WTC11 (cell line): ENCODE measurements around the gene UGT1A4.

ENCODE experiments used
- JUN ChIP-seq: sonication (generic); formaldehyde crosslinking; IDR thresholded peaks from 2 replicates; pipeline ENCODE4 v1.8.0; 2023; ENCODE audit warnings: mild to moderate bottlenecking, missing genetic modification reagents
- TCF7 ChIP-seq: sonication (generic); formaldehyde crosslinking; IDR thresholded peaks from 2 replicates; pipeline ENCODE4 v1.8.0; 2022; ENCODE audit warnings: mild to moderate bottlenecking, low read depth, missing genetic modification reagents, moderate library complexity
- ZNF317 ChIP-seq: sonication (generic); formaldehyde crosslinking; IDR thresholded peaks from 2 replicates; pipeline ENCODE4 v1.8.1; 2023; ENCODE audit warnings: low read depth, mild to moderate bottlenecking, moderate library complexity, missing genetic modification reagents, borderline replicate concordance
- TF ChIP-seq, protein P1 (sequence below): fragments of 200-600 bp; IDR thresholded peaks from 2 replicates; pipeline ENCODE4 v1.8.0; 2022; ENCODE audit warnings: antibody characterized with exemption
- TF ChIP-seq, protein P2 (sequence below): sonication (generic); formaldehyde crosslinking; IDR thresholded peaks from 2 replicates; pipeline ENCODE4 v1.8.1; 2022; ENCODE audit warnings: missing genetic modification reagents, borderline replicate concordance

DNA sequence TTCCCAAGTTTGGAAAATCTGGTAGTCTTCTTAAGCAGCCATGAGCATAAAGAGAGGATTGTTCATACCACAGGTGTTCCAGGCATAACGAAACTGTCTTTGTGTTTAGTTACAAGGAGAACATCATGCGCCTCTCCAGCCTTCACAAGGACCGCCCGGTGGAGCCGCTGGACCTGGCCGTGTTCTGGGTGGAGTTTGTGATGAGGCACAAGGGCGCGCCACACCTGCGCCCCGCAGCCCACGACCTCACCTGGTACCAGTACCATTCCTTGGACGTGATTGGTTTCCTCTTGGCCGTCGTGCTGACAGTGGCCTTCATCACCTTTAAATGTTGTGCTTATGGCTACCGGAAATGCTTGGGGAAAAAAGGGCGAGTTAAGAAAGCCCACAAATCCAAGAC is 53.6 kb downstream of the UGT1A4 start:
- TF ChIP-seq, protein P1, sequence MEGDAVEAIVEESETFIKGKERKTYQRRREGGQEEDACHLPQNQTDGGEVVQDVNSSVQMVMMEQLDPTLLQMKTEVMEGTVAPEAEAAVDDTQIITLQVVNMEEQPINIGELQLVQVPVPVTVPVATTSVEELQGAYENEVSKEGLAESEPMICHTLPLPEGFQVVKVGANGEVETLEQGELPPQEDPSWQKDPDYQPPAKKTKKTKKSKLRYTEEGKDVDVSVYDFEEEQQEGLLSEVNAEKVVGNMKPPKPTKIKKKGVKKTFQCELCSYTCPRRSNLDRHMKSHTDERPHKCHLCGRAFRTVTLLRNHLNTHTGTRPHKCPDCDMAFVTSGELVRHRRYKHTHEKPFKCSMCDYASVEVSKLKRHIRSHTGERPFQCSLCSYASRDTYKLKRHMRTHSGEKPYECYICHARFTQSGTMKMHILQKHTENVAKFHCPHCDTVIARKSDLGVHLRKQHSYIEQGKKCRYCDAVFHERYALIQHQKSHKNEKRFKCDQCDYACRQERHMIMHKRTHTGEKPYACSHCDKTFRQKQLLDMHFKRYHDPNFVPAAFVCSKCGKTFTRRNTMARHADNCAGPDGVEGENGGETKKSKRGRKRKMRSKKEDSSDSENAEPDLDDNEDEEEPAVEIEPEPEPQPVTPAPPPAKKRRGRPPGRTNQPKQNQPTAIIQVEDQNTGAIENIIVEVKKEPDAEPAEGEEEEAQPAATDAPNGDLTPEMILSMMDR: no peak
- TF ChIP-seq ZNF317 (CRISPR knock-in tag) (no peak), JUN (CRISPR knock-in tag) (no peak), TCF7 (no peak)
- TF ChIP-seq, protein P2, sequence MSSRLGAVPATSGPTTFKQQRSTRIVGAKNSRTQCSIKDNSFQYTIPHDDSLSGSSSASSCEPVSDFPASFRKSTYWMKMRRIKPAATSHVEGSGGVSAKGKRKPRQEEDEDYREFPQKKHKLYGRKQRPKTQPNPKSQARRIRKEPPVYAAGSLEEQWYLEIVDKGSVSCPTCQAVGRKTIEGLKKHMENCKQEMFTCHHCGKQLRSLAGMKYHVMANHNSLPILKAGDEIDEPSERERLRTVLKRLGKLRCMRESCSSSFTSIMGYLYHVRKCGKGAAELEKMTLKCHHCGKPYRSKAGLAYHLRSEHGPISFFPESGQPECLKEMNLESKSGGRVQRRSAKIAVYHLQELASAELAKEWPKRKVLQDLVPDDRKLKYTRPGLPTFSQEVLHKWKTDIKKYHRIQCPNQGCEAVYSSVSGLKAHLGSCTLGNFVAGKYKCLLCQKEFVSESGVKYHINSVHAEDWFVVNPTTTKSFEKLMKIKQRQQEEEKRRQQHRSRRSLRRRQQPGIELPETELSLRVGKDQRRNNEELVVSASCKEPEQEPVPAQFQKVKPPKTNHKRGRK (CRISPR knock-in tag): no peak
